Endodermal cell (in vitro differentiated cells): ENCODE results near the gene AMBRA1. TPM values are rescaled to one million over a fixed set of nuclear protein-coding genes. Genes with fewer than 3 reads are reported as not detected.

ENCODE experiments used
- DNase-seq: peaks from one replicate; pipeline ENCODE4 v3.0.0-alpha.2; 2017
- H3K27ac ChIP-seq: 2 replicates; pipeline ENCODE4 v1.5.1; 2013; ENCODE audit warnings: mild to moderate bottlenecking, low read depth, low read length, moderate library complexity
- H3K27me3 ChIP-seq: 2 replicates; pipeline ENCODE4 v1.6.1; 2013; ENCODE audit warnings: mild to moderate bottlenecking, low read length, moderate library complexity; ENCODE audit not compliant: insufficient read depth, control insufficient read depth, poor library complexity, severe bottlenecking
- H3K36me3 ChIP-seq: 2 replicates; pipeline ENCODE4 v1.7.0; 2013; ENCODE audit warnings: mild to moderate bottlenecking, low read length, moderate library complexity; ENCODE audit not compliant: control insufficient read depth, insufficient read depth
- H3K4me1 ChIP-seq: one replicate; pipeline ENCODE4 v1.7.0; 2013; ENCODE audit warnings: low read length; ENCODE audit not compliant: control insufficient read depth, insufficient read depth
- H3K4me3 ChIP-seq: 2 replicates; pipeline ENCODE4 v1.5.1; 2013; ENCODE audit warnings: mild to moderate bottlenecking, low read length, moderate library complexity
- H3K9ac ChIP-seq: 2 replicates; pipeline ENCODE4 v1.6.1; 2013; ENCODE audit warnings: mild to moderate bottlenecking, low read length, moderate library complexity; ENCODE audit not compliant: poor library complexity, severe bottlenecking; ENCODE audit errors: extremely low read depth
- H3K9me3 ChIP-seq: 2 replicates; pipeline ENCODE4 v1.6.1; 2013; ENCODE audit warnings: mild to moderate bottlenecking, low read length, moderate library complexity; ENCODE audit not compliant: control insufficient read depth
- H3K27ac Mint-ChIP-seq: 2 replicates; pipeline ENCODE4 v1.8.0; 2020; ENCODE audit warnings: mixed read lengths
- H3K27me3 Mint-ChIP-seq: 2 replicates; pipeline ENCODE4 v1.8.0; 2021; ENCODE audit warnings: mild to moderate bottlenecking, mixed read lengths; ENCODE audit not compliant: insufficient read depth
- H3K36me3 Mint-ChIP-seq: 2 replicates; pipeline ENCODE4 v1.8.0; 2020; ENCODE audit warnings: low read depth, mixed read lengths
- H3K4me1 Mint-ChIP-seq: 2 replicates; pipeline ENCODE4 v1.8.0; 2020; ENCODE audit warnings: mixed read lengths
- H3K4me3 Mint-ChIP-seq: 2 replicates; pipeline ENCODE4 v1.8.0; 2020; ENCODE audit warnings: mild to moderate bottlenecking, moderate library complexity, mixed read lengths
- H3K9me3 Mint-ChIP-seq: 2 replicates; pipeline ENCODE4 v1.8.0; 2020; ENCODE audit warnings: mild to moderate bottlenecking, mixed read lengths
- CTCF ChIP-seq: fragments of 200-600 bp; sonication (generic); conservative IDR thresholded peaks from 2 replicates; pipeline ENCODE4 v1.5.0; 2021; ENCODE audit warnings: antibody characterized with exemption, mild to moderate bottlenecking
- WGBS, 2 experiments: methylation state at CpG; one replicate each; pipeline versions ENCODE4 v1.1.5 to v1.1.7; 2013; ENCODE audit warnings: missing lambda C conversion rate in 2 of 2, mixed read lengths in 1 of 2; ENCODE audit not compliant: insufficient coverage in 1 of 2, insufficient read length in 1 of 2; 5-methylcytosine and 5-hydroxymethylcytosine counted together
- microRNA-seq: library from miRNA; unstranded; fragments of <30 nt; microRNA quantifications from one replicate; pipeline ENCODE4 v1.2.0, GENCODE V29; 2020; ENCODE audit warnings: borderline microRNAs expressed
- total RNA-seq, 2 donors: library from RNA; stranded (reverse); fragmentation: NEBNext Ultra II Directional in 1 of 2; extraction: Animal tissue kit (Norgen Biotek cat#: 25700) in 1 of 2; gene quantifications; 2 replicates in 1 of 2; 3 replicates in 1 of 2; pipeline ENCODE4 v1.2.1, GENCODE V29; 2021

The AMBRA1 gene
- total RNA-seq, 2 donors from 2014 or later, result 54.5 to 67.8 TPM

DNA sequence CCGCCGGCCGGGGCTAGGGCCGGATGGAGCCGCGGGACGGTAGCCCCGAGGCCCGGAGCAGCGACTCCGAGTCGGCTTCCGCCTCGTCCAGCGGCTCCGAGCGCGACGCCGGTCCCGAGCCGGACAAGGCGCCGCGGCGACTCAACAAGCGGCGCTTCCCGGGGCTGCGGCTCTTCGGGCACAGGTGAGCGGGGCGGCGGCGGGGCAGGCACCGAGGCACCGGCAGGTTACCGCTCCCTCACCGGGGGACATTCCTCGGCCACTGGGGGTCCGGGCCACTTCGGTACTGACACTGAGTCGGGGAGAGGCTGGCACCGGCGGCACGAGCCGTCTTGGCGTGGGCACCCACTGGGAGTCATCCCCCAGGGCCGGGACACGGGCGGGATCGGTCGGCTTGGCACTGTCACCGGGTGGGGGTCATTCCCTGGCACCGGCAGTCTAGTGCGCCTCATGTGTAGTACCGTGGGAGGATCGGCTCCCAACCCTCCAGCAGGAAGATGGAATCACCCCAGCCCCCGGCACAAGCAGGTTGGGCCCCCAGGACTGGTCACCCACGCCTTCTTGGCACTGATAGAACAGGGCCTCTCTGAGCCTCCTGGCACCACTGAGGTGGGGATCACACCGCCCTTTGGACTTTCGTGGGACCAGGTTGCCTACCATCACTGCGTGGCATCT, 246.0 kb downstream of the AMBRA1 start:
- peak overlapping the region; percentile 82 for H3K4me3 ChIP-seq
- H3K9me3 Mint-ChIP-seq, result no peaks in the 10 kb centered on the region
- peaks cover 55% of the 10 kb centered on the region for H3K4me1 Mint-ChIP-seq
- no peaks in the 10 kb centered on the region for H3K9me3 ChIP-seq
- H3K4me3 Mint-ChIP-seq, result peak overlapping the region; percentile 69
- TF ChIP-seq CTCF, result no peak
- peaks cover 17% of the 10 kb centered on the region for H3K27me3 ChIP-seq
- H3K27ac Mint-ChIP-seq, result no peak overlapping the region
- no peaks in the 10 kb centered on the region for H3K36me3 ChIP-seq
- H3K4me1 ChIP-seq, result peaks cover 10% of the 10 kb centered on the region
- 9 to 12% methylated on average over 20 to 63 of the region's 63 CpGs for WGBS, 2 experiments
- H3K27ac ChIP-seq, result no peak overlapping the region
- H3K9ac ChIP-seq, result peak overlapping the region; percentile 34
- no peaks in the 10 kb centered on the region for H3K36me3 Mint-ChIP-seq
- DNase-seq, result peak; percentile 60
- peaks cover 23% of the 10 kb centered on the region for H3K27me3 Mint-ChIP-seq

- Histone ChIP-seq H3K9me3 (no peaks in the 10 kb centered on the region), H3K27ac (no peak within 1 kb of the TSS), H3K4me3 (peak within 1 kb of the TSS; percentile 82), H3K27me3 (peaks cover 17% of the 10 kb centered on the region), H3K4me1 (peaks cover 15% of the 10 kb centered on the region), H3K36me3 (no peaks in the 10 kb centered on the region), H3K9ac (peak within 1 kb of the TSS; percentile 34)
- TF ChIP-seq CTCF, result peak; percentile 83
- Mint-ChIP-seq H3K4me3 (peak within 1 kb of the TSS; percentile 69), H3K27ac (peak within 1 kb of the TSS; percentile 26), H3K9me3 (no peaks in the 10 kb centered on the region), H3K4me1 (peaks cover 58% of the 10 kb centered on the region), H3K27me3 (peaks cover 23% of the 10 kb centered on the region), H3K36me3 (no peaks in the 10 kb centered on the region)
- WGBS, 2 experiments, result 12 to 51% methylated on average over 12 to 80 of the region's 80 CpGs
- DNase-seq, result peak; percentile 95
These were observed 246.8 kb downstream of the AMBRA1 start, which contains the start of gene DGKZ for GRCh38 chr11:46346886-46347636. DGKZ (plus strand) TSS chr11:46347463; CDS start chr11:46347660, 197 bp downstream.

Small RNA genes lying within 50 kb of the gene (microRNA-seq; reads per million reads assigned to microRNA genes)
- gene MIR3160-1 (not detected), gene MIR3160-2 (not detected), gene MIR4688 (0.44 reads per million)

Other genes starting within 250 kb of the AMBRA1 start
- gene DGKZ, start 246.6 kb downstream of the AMBRA1 start, total RNA-seq, result 10 to 100 TPM; 49.6 to 57.3 TPM
- 1,000 to 10,000 TPM in 1 of 2 donors, 100 to 1,000 TPM in 1; 644 to 1,502 TPM for gene MDK, start 212.4 kb downstream of the AMBRA1 start, total RNA-seq
- gene CHRM4, start 202.2 kb downstream of the AMBRA1 start, total RNA-seq, result under 1 TPM in 1 of 2 donors, not detected in 1; 0.46 TPM
- gene HARBI1, start 23.2 kb upstream of the AMBRA1 start, total RNA-seq, result 1 to 10 TPM; 7.5 to 8.4 TPM
- 100 to 1,000 TPM in 1 of 2 donors, 10 to 100 TPM in 1; 96.4 to 130 TPM for gene ATG13, start 23.5 kb upstream of the AMBRA1 start, total RNA-seq
- 10 to 100 TPM; 53.4 to 56.6 TPM for gene ARHGAP1, start 106.6 kb upstream of the AMBRA1 start, total RNA-seq
- gene ZNF408, start 107.0 kb upstream of the AMBRA1 start, total RNA-seq, result 10 to 100 TPM; 13.2 to 18.9 TPM
- gene F2, start 125.2 kb upstream of the AMBRA1 start, total RNA-seq, result 1 to 10 TPM in 1 of 2 donors, under 1 TPM in 1; 0.89 to 1.5 TPM